ENCODE data around the gene TENM4.

TENM4 gene

DNA sequence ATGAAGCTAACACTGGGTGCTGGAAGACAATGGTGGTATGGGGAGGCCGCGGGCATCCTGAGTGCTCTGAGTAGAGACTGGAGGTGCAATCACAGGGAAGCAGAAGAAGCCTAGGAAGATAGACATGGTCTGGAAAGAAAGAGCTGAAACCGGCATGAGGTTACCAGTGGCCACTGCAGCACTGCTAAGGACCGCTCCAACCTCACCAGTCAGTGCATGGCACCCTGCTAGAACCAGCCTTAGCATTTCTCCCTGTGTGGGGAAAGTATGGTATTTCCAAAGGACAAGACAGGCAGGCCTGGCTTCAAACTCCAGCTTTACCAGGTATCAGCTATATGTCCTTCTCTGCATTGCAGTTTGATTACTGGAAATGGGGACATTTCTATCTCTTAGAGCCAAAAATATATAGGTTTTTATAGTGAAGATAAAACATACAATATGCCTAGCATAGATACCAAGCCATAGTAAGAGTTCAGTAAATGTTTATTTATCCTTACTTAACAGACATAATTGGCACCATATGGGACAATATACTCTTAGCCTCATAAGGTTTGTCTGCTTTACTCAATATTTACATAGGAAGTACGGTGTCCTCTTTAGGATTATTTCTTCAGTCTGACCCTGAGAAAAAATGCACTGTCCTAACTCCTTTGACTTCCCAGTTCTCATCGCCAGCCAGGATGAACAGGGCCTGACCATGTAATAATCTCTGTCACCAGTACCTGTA is 231.1 kb downstream of the TENM4 start:
- POLR2A ChIA-PET = no interaction called here

GRCh38 chr11:79208126-79208525 is 232.7 kb downstream of the TENM4 start:
- DNase-seq (ENCODE audit: low read depth, low spot score) = no peak
- ChIA-PET CTCF (no interaction called here), POLR2A (no interaction called here)
- TF ChIP-seq, protein P1, sequence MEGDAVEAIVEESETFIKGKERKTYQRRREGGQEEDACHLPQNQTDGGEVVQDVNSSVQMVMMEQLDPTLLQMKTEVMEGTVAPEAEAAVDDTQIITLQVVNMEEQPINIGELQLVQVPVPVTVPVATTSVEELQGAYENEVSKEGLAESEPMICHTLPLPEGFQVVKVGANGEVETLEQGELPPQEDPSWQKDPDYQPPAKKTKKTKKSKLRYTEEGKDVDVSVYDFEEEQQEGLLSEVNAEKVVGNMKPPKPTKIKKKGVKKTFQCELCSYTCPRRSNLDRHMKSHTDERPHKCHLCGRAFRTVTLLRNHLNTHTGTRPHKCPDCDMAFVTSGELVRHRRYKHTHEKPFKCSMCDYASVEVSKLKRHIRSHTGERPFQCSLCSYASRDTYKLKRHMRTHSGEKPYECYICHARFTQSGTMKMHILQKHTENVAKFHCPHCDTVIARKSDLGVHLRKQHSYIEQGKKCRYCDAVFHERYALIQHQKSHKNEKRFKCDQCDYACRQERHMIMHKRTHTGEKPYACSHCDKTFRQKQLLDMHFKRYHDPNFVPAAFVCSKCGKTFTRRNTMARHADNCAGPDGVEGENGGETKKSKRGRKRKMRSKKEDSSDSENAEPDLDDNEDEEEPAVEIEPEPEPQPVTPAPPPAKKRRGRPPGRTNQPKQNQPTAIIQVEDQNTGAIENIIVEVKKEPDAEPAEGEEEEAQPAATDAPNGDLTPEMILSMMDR (IDR thresholded peaks at IDR 0.05; ENCODE audit: insufficient read depth, low read length, missing control alignments) = no peak
- H3K4me3 ChIP-seq (ENCODE audit: low read depth, low read length) = no peak overlapping the region

More for the DNA sequence above, 231.1 kb downstream of the TENM4 start:
- no peak for DNase-seq (ENCODE audit: low read depth, low spot score)
- H3K4me3 ChIP-seq (ENCODE audit: low read depth, low read length) = no peak overlapping the region
- CTCF ChIA-PET = no interaction called here
- TF ChIP-seq, protein P1 (IDR thresholded peaks at IDR 0.05; ENCODE audit: insufficient read depth, low read length, missing control alignments) = no peak

DNA sequence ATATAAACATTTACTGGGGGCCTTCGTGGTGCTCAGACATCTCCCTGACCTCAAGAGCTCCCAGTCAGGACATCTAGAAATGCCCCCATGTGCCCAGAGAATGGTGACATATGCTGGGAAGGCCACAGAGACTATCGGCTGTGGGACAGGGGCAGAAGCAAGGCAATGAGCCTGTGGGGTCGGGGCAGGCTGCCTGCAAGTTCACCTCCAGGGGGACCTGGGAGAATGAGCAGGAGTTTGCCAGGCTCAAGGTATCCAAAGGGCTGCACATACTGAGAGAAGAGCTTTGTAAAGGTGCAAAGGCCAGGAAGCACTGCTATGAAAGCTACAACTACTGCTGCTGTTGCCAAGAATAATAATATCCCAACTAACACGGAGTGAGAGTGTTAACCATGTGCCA is 233.9 kb downstream of the TENM4 start:
- TF ChIP-seq, protein P1 (IDR thresholded peaks at IDR 0.05; ENCODE audit: insufficient read depth, low read length, missing control alignments) = no peak
- no peak overlapping the region for H3K4me3 ChIP-seq (ENCODE audit: low read depth, low read length)
- CTCF ChIA-PET = no interaction called here
- POLR2A ChIA-PET = no interaction called here
- DNase-seq (ENCODE audit: low read depth, low spot score) = no peak

DNA sequence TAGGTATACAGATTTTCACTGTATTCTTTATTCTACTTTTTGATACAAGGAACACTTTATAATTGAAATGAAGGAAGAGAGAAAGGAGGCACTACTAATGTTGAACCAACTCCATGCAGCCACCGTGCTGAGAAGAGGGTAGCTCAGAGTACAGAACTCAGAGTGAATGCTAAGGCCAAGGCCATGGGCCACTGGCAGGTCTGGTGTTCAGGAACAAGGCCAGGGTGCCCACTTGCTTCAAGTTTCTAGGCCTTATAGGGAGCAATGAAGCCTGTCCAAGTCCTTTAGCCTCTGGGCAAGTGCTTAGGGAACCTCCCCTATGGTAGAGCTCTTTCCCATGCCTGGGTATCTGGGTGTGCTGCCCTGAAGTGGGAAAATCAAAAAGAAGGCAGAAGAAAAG is 235.0 kb downstream of the TENM4 start:
- ChIA-PET CTCF (no interaction called here), POLR2A (no interaction called here)
- no peak overlapping the region for H3K4me3 ChIP-seq (ENCODE audit: low read depth, low read length)
- DNase-seq (ENCODE audit: low read depth, low spot score) = no peak
- TF ChIP-seq, protein P1 (IDR thresholded peaks at IDR 0.05; ENCODE audit: insufficient read depth, low read length, missing control alignments) = no peak

DNA sequence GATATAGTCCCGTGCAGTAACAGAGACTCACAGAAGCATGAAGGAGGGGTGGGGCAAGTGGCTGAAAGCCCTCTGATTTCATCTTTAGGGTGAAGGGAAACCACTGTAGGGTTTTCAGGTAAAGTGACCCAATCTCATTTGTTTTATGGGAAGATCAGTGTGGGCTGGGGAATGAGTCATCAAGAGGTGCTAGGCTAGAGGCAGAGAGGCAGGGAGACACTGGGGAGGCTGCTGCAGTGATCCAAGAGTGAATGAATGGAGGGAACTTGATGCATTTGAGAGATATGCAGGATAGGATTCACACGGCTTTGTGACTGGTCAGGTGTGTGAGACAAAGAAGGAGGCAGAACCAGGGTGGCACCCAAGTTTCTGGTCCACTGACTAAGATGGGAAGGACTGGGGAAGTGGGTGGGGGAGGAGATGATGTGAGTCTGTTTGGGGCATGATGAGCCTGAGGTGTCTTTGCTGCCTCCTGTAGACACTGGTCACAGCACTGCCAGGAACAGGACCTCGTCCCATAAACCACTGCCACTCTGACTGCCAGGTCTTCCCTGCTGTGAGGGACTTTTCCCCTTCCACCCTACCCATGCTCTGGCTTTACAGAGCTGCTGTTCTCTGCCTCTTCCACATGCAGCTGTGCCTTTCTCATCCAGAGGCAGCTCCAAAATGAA is 239.0 kb downstream of the TENM4 start:
- DNase-seq (ENCODE audit: low read depth, low spot score) = no peak
- CTCF ChIA-PET = interaction anchor here (1.2 to 1.4 kb wide), 2 partner anchors 291 to 556 kb away, joined by 3 to 4 read pairs; no protein-coding TSS in a partner anchor
- TF ChIP-seq, protein P1 (IDR thresholded peaks at IDR 0.05; ENCODE audit: insufficient read depth, low read length, missing control alignments) = no peak
- H3K4me3 ChIP-seq (ENCODE audit: low read depth, low read length) = no peak overlapping the region
- POLR2A ChIA-PET = no interaction called here

DNA sequence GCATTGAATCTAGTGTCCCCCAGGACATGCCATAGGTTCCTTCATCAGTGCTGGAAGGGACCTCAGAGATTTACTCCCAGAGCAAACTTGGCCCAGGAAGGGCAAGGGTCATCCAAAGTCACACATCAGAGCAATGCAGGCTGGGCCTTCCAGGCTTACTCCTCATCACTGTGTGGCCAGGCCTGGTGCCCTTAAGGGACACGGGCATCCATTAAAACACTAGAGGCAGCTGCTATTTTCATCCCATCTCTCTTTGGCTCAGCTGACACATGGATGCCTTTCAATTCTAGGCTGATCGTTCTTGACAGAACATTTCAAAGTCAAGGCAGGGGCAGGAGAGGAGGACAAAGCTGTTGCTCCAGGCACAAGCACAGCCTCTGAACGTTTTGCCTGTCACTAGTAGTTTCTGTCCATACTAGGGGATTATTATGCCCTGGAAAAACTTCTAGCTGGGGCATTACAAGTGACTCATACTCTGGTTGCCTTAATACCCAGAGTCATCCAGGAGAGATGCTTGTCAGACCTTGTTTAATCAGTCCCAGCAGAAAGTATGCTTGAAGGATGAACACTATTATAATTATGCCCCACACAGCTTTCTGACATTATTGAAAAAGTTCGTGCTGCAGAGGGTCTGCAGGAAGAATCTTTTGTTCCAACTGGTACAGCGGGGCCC is 240.3 kb downstream of the TENM4 start:
- POLR2A ChIA-PET = no interaction called here
- no peak for DNase-seq (ENCODE audit: low read depth, low spot score)
- no peak overlapping the region for H3K4me3 ChIP-seq (ENCODE audit: low read depth, low read length)
- CTCF ChIA-PET = no interaction called here
- TF ChIP-seq, protein P1 (IDR thresholded peaks at IDR 0.05; ENCODE audit: insufficient read depth, low read length, missing control alignments) = no peak
